ENCODE data around the gene HRAS.

GRCh38 chr11:492427-493226 is 42.7 kb downstream of the HRAS start:
- no peak for TF ChIP-seq EZH2 (IDR thresholded peaks at IDR 0.05)
- TF ChIP-seq EZH2phosphoT487 (IDR thresholded peaks at IDR 0.05; ENCODE audit: borderline replicate concordance) = no peak
- TF ChIP-seq CTCF (IDR thresholded peaks at IDR 0.05 in 2 of 3, conservative IDR thresholded peaks at IDR 0.05 in 1 of 3; ENCODE audit: borderline replicate concordance in 1 of 3, insufficient read depth in 1 of 3, low read depth in 2 of 3, low read length in 2 of 3) = no peak

All from HCT116 (cell line).